GM12892 (cell line): ENCODE data around the gene DENND2D.
A peak's percentile ranks its signal among the peaks of the same experiment; 100 is the strongest.
"Not testable (repeated sequence)": the region's sequence is repeated elsewhere in the genome, so short reads cannot be mapped to it uniquely, and the experiment has no call there.

Experiments used
- DNase-seq: peaks from one replicate; pipeline ENCODE4 v3.0.0; 2011; ENCODE audit not compliant: insufficient read length
- FAIRE-seq: peaks from 2 replicates; lab custom pipeline; 2011; peaks lifted over from hg19 to GRCh38; lab: Jason Lieb, UNC
- POLR2A ChIP-seq: IDR thresholded peaks from 2 replicates; pipeline ENCODE4 v1.6.1; 2011; ENCODE audit warnings: low read depth, low read length, control low read depth
- POLR2AphosphoS5 ChIP-seq: IDR thresholded peaks from 2 replicates; pipeline ENCODE4 v1.6.1; 2011; ENCODE audit warnings: low read depth, low read length, control low read depth
- TAF1 ChIP-seq: IDR thresholded peaks from 2 replicates; pipeline ENCODE4 v1.6.1; 2011; ENCODE audit warnings: low read depth, mild to moderate bottlenecking, control low read depth, low read length, borderline replicate concordance

Gene DENND2D

GRCh38 chr1:111219557-111220286, 19.3 kb upstream of the DENND2D start:
- DNase-seq (no peak), FAIRE-seq (peak; percentile 90)
- peak; percentile 62; the same call in 1 of the 2 replicates for TF ChIP-seq POLR2AphosphoS5
- 0 out of 2 replicates have a peak, but pooled peaks have one; percentile 71 for TF ChIP-seq TAF1
- peak; percentile 68 for TF ChIP-seq POLR2A

DNA sequence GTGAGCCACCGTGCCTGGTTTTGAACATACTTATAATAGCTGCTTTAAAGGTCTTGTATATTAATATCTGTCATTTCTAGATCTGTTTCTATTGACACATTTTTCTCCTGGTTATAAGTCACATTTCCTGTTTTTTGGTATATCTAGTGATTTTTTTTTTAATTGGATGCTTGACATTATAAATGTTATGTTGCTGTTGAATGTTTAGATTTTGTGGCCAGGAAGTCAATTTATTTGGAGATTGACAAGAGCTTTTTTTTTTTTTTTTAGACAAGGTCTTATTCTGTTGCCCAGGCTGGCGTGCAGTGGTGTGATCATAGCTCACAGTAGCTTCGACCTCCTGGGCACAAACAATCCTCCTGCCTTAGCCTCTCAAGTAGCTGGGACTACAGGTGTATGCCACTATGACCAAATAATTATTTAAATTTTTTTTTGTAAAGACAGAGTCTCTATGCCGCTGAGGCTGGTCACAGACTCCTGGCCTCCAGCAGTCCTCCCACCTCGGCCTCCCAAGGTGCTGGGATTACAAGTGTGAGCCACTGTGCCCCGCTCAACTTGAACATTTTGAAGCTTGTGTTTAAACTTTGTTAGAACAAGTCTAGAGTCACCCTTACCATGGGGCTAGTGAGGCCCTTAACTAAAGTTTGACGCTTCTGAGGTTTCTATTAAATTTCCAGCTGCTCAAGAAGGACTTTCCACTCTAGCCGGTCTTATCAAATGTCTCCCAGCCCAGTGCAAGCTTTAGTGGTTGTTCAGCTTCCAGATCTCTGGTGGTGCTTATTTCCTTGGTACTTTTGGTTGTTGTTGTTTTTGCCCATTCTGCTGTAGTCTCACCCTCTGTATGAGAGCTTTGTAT, 18.5 kb upstream of the DENND2D start:
- TF ChIP-seq POLR2A, result no peak
- TF ChIP-seq POLR2AphosphoS5, result no peak
- no peak for TF ChIP-seq TAF1
- DNase-seq, result no peak
- no peak for FAIRE-seq

DNA sequence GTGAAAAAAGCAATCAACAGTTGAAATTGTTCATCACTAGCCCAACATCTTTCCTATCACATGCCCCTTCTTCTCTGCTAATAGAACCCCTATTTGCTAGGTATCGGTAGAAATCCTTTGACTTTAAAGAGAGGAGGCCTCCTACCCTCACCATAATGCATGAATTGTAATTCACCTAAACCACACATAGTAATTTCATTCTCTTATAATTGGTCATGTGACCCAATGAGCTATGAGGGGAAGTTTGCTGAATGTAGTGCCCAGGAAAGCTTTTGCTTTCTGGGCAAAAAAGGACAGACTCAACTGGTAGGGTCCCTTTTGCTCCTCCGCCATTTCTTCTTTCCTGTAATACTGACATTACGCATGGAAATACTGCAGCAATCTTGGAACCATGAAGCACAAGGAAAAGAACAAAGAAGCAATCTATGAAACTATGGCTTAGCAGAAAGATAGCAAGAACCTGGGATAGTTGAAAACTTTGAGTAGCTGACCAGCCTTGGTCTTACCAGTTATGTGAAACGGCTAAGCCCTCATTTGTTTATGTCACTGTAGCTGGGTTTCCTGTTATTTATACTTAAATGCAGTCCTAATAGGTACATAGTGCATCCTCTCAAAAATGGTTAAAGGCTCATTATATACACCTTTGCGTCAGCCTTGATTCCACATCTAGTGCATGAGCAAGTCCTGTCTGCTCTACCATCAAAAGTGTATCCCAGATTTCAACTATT, 16.9 kb upstream of the DENND2D start:
- FAIRE-seq, result peak; percentile 83
- DNase-seq, result no peak
- no peak for TF ChIP-seq POLR2AphosphoS5
- TF ChIP-seq TAF1, result no peak
- no peak for TF ChIP-seq POLR2A

GRCh38 chr1:111216751-111217150, 16.3 kb upstream of the DENND2D start:
- FAIRE-seq, result no peak
- DNase-seq, result no peak

DNA sequence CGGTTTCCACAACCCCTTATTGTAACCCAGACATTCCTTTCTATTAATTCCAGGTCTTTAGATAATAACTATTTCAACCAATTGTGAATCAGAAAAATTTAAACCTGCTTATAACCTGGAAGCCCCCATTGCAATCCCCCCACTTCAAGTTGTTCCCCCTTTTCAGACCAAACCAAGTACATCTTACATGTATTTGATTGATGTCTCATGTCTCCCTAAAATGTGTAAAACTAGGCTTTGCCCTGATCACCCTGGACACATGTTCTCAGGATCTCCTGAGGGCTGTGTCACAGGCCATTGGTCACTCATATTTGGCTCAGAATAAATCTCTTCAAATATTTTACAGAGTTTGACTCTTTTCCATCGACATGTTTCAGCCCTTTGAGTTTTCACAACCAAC, 14.8 kb upstream of the DENND2D start:
- not testable (repeated sequence) for FAIRE-seq, DNase-seq
- TF ChIP-seq POLR2A, result peak; percentile 0; the same call in 1 of the 2 replicates
- TF ChIP-seq POLR2AphosphoS5, result peak; percentile 14; the same call in 1 of the 2 replicates

More at GRCh38 chr1:111216751-111217150, 16.3 kb upstream of the DENND2D start:
- TF ChIP-seq TAF1 (no peak), POLR2A (peak; percentile 41; the same call in 1 of the 2 replicates), POLR2AphosphoS5 (peak; percentile 32; the same call in 1 of the 2 replicates)

- DNase-seq, result no peak
- peak; percentile 87 for FAIRE-seq
- TF ChIP-seq POLR2A (peak; percentile 54; the same call in 1 of the 2 replicates), TAF1 (no peak; the same call in 1 of the 2 replicates), POLR2AphosphoS5 (peak; percentile 13; the same call in 1 of the 2 replicates)
Measured at GRCh38 chr1:111214884-111215283, 14.4 kb upstream of the DENND2D start.

DNA sequence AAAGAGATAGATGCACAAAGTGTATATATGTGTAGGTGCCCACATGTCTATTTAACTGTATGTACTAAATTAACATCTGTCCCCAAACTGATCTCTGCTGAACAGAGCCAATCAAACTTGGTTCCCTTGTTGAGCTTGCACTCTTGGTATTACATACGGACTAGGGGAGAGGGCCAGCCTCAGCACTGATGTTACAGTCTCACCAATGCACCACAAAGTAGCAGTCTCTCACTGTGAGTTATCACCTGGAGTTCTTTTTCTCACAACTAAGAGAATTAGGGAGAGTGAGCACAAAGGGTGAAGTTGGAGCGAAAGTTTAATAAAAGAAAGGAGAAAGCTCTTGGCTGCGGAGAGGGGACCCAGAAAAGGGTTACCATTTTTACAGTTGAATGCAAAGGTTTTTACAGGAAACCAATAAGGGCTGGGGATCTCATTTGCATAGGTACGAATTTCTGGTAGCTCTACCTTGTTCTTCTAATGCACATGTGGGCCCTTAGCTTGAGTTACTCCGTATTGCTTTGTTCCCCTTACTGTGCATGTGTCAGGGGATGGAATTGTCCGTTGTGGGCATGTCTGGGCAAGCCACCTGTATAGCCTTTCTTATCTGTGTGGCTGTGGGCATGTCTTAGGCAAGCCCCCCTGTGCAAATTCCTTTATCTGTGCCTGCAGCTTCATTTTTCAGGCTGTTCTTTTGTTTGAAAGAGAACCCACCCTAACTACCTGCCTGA, 13.8 kb upstream of the DENND2D start:
- DNase-seq (no peak), FAIRE-seq (peak; percentile 86)
- TF ChIP-seq POLR2A (peak; percentile 37; the same call in 1 of the 2 replicates), POLR2AphosphoS5 (peak; percentile 48), TAF1 (peak; percentile 6; the same call in 1 of the 2 replicates)

- TF ChIP-seq POLR2AphosphoS5 (no peak), POLR2A (no peak), TAF1 (no peak)
- FAIRE-seq (no peak), DNase-seq (no peak)
Measured at GRCh38 chr1:111213412-111213811, 13.0 kb upstream of the DENND2D start.

GRCh38 chr1:111212634-111213335, 12.3 kb upstream of the DENND2D start:
- no peak for TF ChIP-seq TAF1
- no peak for TF ChIP-seq POLR2A
- TF ChIP-seq POLR2AphosphoS5, result no peak
- FAIRE-seq (peak; percentile 30), DNase-seq (no peak)

DNA sequence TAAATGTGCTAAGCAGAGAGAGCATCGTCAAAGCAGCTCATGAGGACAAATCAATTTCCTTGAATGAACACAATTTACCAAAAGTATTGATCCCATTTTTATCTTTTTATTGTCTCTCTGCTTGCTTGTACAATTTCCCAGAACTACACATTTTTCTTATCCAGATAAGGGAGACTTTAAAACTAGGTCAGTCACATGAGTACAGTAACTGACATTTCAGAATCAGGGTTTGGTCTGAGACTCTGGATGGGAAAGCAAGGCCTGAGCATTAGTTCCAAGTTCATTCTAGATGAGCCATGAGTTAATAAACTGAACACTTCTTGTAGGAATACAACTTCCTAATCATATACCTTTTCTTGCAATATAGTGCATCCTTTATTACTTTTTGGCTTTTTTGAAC, 11.5 kb upstream of the DENND2D start:
- TF ChIP-seq TAF1 (no peak), POLR2A (no peak), POLR2AphosphoS5 (no peak)
- DNase-seq, result no peak

More for the DNA sequence above, 11.5 kb upstream of the DENND2D start:
- FAIRE-seq, result no peak
